NCI-H2196 treated with DMSO at 0.1 percent for 48 hours (cell line): Measurements from ENCODE around the gene ATP2A1.
A peak's percentile ranks its signal among the peaks of the same experiment; 100 is the strongest.
"Not testable (repeated sequence)": the region's sequence is repeated elsewhere in the genome, so short reads cannot be mapped to it uniquely, and the experiment has no call there.

Experiments
- DNase-seq: peaks from one replicate; lab custom pipeline; 2025; ENCODE audit not compliant: unreplicated experiment; lab: John Stamatoyannopoulos, UW

The ATP2A1 gene

GRCh38 chr16:28905229-28905754 lies 27.0 kb downstream of the ATP2A1 start:
- DNase-seq = no peak

GRCh38 chr16:28905800-28906372 lies 27.6 kb downstream of the ATP2A1 start:
- no peak for DNase-seq

GRCh38 chr16:28910086-28911031 lies 32.1 kb downstream of the ATP2A1 start:
- peak; percentile 75 for DNase-seq

DNA sequence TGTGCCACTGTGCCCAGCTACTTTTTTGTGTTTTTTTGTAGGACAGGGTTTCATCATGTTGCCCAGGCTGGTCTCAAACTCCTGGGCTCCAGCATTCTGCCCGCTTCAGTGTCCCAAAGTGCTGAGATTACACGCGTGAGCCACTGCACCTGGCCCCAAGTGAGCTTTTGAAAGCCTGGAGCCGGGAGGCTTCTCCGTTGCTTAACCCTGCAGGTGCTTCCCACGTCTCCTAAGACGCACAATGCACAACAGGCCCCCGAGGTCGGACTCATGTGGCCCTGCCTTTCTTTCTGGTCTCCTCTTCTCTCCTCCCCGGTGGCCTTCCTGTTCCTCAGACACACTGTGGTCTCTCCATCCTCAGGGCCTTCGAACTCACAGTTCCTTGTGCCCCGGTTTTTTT lies 34.3 kb downstream of the ATP2A1 start:
- no peak for DNase-seq

DNA sequence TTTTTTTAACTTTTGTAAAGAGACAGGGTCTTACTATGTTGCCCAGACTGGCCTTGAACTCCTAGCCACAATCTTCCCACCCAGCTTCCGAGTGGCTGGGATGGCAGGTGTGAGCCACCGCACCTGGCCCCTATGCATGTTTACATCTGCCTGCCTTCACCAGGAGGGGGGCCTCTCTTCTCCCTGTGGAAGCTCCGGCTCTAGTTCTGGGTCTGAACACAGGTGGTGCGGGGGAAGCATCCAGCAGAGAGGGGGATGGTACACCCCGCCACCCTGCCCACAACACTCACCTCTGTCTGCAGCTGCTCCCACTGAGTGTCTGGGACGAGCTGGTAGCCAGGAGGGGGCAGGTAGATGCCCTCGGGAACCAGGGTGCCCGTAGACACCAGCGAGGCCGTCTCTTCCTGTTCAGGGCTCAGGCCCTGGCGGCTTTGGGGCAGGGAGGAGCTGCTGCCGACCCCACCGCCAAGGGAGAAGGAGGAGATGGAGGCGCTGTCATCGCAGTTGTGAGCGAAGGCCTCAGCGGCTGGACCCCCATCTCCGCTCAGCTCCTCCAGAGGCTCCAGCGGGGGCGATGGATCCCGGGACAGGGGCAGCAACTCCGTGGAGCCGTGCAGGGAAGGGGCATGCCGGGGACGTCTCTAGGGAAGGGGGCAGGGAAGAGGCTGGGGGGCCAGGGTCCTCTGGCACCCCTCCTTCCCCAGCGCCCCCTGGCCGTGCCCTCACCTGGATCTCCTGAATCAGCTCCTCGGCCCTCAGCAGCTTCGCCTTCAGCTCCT lies 35.8 kb downstream of the ATP2A1 start:
- no peak for DNase-seq

DNA sequence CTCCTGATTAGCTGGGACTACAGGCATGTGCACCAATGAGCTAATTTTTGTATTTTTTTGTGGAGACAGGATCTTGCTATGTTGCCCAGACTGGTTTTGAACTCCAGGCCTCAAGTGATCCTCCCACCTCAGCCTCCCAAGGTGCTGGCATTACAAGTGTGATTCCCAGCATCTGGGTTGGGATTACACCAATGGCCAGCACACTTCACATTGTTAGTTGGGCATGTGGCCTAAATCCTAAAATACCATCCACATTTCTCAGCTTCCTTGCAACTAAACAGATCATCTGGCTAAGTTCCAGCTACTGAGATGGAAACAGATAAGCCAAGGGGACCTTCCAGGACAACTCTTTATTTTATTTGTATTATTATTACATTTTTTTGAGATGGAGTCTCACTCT lies 36.9 kb downstream of the ATP2A1 start:
- no peak for DNase-seq

GRCh38 chr16:28917095-28917494 lies 38.8 kb downstream of the ATP2A1 start:
- DNase-seq = no peak

GRCh38 chr16:28918698-28919097 lies 40.4 kb downstream of the ATP2A1 start:
- no peak for DNase-seq

GRCh38 chr16:28923231-28923587 lies 44.9 kb downstream of the ATP2A1 start:
- DNase-seq = no peak

- DNase-seq = no peak
Measured at GRCh38 chr16:28923652-28924398, 45.5 kb downstream of the ATP2A1 start.

DNA sequence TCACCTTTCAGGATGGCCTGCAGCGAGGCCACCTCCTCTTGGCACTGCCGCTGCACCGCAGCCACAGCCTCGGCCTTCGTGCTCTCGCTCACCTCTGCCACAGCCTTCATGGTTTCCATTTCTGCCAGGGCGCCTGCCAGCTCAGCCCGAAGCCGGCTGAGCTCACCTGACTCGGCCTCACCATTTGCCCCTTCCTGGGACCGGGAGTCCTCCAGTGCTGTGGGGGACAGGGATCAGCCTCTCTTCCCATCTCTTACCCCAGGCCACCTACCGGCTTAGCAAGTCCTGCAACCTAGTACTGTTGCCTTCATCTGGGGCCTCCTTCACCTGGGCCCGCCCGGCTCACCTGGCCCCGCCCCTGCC lies 46.1 kb downstream of the ATP2A1 start:
- no peak for DNase-seq

GRCh38 chr16:28924762-28925385 lies 46.6 kb downstream of the ATP2A1 start, which contains the start of gene RABEP2:
TSS of gene RABEP2 (minus strand) at chr16:28925238. CDS start at chr16:28925163, 75 bp downstream.
- DNase-seq = peak; percentile 97

GRCh38 chr16:28925386-28926228 lies 47.3 kb downstream of the ATP2A1 start:
- peak; percentile 64 for DNase-seq

- not testable (repeated sequence) for DNase-seq
Measured at GRCh38 chr16:28926284-28926683, 48.0 kb downstream of the ATP2A1 start.

DNA sequence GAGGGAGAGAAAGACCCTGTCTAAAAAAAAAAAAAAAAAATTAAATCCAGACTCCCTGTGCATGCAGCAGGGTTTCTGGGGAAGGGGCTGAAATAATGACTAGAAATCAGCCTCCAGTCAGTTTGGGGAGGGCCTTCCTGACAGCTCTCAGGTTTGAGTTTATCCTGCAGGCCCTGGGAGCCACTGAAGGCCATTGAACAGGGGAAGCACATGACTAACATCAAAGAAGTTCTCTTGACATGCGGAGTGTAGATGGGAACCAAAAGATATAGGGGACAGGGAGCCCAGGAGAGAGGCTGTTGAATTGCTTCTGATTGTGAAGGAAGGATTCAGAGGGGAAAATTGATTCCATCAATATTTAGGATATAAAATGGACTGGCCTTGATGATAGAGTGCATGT lies 49.5 kb downstream of the ATP2A1 start:
- no peak for DNase-seq

GRCh38 chr16:28930203-28930602 lies 51.9 kb downstream of the ATP2A1 start:
- DNase-seq = no peak

DNA sequence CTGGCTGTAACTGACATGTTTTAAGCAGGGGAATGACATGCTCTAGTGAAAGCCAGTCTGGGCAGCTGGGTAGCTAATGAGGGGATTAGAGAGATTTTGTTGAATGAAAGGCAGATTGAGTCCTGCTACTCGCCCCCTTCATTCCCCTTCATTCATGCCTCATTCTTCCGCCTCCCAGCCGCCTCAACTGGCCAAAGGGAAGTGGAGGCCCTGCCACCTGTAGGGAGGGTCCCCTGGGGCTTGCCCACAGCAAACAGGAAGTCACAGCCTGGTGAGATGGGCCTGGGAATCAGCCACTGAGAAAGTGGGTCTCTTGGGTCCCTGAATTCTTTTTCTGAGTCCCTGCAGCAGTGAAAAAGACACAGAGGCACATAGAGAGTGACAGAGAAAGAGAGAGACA lies 52.4 kb downstream of the ATP2A1 start:
- no peak for DNase-seq

GRCh38 chr16:28931801-28932225 lies 53.5 kb downstream of the ATP2A1 start, which contains the start of gene CD19:
TSS of gene CD19 (plus strand) at chr16:28931971. CDS start at chr16:28932001, 30 bp downstream.
- no peak for DNase-seq
